DOHH2 (cell line): ENCODE measurements around the gene SLC35B2.

ENCODE experiments used
- H3F3A ChIP-seq: fragments of 200-600 bp; sonication (generic), shearing (Covaris generic); 2 replicates; pipeline ENCODE4 v1.6.0; 2016; ENCODE audit warnings: antibody characterized with exemption, mild to moderate bottlenecking; ENCODE audit not compliant: control insufficient read depth, insufficient read depth
- H3K27ac ChIP-seq: fragments of 200-600 bp; sonication (generic); 2 replicates; pipeline ENCODE4 v1.5.1; 2014; ENCODE audit warnings: low read depth, mild to moderate bottlenecking, low read length, moderate library complexity
- H3K27me3 ChIP-seq: fragments of 200-600 bp; sonication (generic); 2 replicates; pipeline ENCODE4 v1.6.1; 2014; ENCODE audit warnings: mild to moderate bottlenecking, low read length, mixed read lengths; ENCODE audit not compliant: control insufficient read depth
- H3K36me3 ChIP-seq: fragments of 200-600 bp; sonication (generic); 2 replicates; pipeline ENCODE4 v1.6.1; 2014; ENCODE audit warnings: mild to moderate bottlenecking, low read length, moderate library complexity, mixed read lengths; ENCODE audit not compliant: control insufficient read depth
- H3K4me1 ChIP-seq: fragments of 200-600 bp; sonication (generic); 2 replicates; pipeline ENCODE4 v1.6.1; 2014; ENCODE audit warnings: mild to moderate bottlenecking, low read length, mixed read lengths; ENCODE audit not compliant: control insufficient read depth
- H3K4me2 ChIP-seq: fragments of 200-600 bp; sonication (generic); 2 replicates; pipeline ENCODE4 v1.6.0; 2014; ENCODE audit warnings: mild to moderate bottlenecking, low read length, moderate library complexity
- H3K4me3 ChIP-seq: fragments of 200-600 bp; sonication (generic); 2 replicates; pipeline ENCODE4 v1.5.1; 2014; ENCODE audit warnings: mild to moderate bottlenecking, low read length, mixed read lengths
- H3K79me2 ChIP-seq: fragments of 200-600 bp; sonication (generic); 2 replicates; pipeline ENCODE4 v1.6.1; 2014; ENCODE audit warnings: mild to moderate bottlenecking, low read length, mixed read lengths; ENCODE audit not compliant: control insufficient read depth
- H3K9me2 ChIP-seq: fragments of 200-600 bp; sonication (generic); replicated peaks from 2 replicates; pipeline ENCODE4 v1.6.1; 2014; ENCODE audit warnings: mild to moderate bottlenecking, low read length, mixed read lengths; ENCODE audit not compliant: control insufficient read depth
- H3K9me3 ChIP-seq: fragments of 200-600 bp; sonication (generic); 2 replicates; pipeline ENCODE4 v1.6.1; 2014; ENCODE audit warnings: antibody characterized with exemption, low read length, mixed read lengths; ENCODE audit not compliant: control insufficient read depth, insufficient read depth
- H4K20me1 ChIP-seq: fragments of 200-600 bp; sonication (generic); 2 replicates; pipeline ENCODE4 v1.6.0; 2014; ENCODE audit warnings: low read depth, mild to moderate bottlenecking, antibody characterized with exemption, low read length, moderate library complexity; ENCODE audit not compliant: control insufficient read depth, insufficient read depth
- EZH2phosphoT487 ChIP-seq: fragments of 200-600 bp; sonication (generic); IDR thresholded peaks from 2 replicates; pipeline ENCODE4 v1.6.1; 2017; ENCODE audit warnings: borderline replicate concordance, mild to moderate bottlenecking, antibody characterized with exemption, low read length, moderate library complexity, mixed read lengths
- TF ChIP-seq, protein P1 (sequence below): fragments of 200-600 bp; sonication (generic); IDR thresholded peaks from one replicate; pipeline ENCODE4 v1.5.1; 2014; ENCODE audit warnings: antibody characterized with exemption, mild to moderate bottlenecking, low read depth, low read length; ENCODE audit not compliant: poor library complexity, severe bottlenecking

SLC35B2 gene

GRCh38 chr6:44216677-44217331, 40.5 kb downstream of the SLC35B2 start, which contains the start of gene MYMX:
MYMX (plus strand) TSS chr6:44216926; CDS start chr6:44217472, 546 bp downstream.
- H3K79me2 ChIP-seq: no peaks in the 10 kb centered on the region
- no peaks in the 10 kb centered on the region for H3K9me2 ChIP-seq
- no peak within 1 kb of the TSS for H3K4me2 ChIP-seq
- peaks cover 22% of the 10 kb centered on the region for H3F3A ChIP-seq
- H3K9me3 ChIP-seq: no peaks in the 10 kb centered on the region
- no peak for TF ChIP-seq EZH2phosphoT487
- TF ChIP-seq, protein P1, sequence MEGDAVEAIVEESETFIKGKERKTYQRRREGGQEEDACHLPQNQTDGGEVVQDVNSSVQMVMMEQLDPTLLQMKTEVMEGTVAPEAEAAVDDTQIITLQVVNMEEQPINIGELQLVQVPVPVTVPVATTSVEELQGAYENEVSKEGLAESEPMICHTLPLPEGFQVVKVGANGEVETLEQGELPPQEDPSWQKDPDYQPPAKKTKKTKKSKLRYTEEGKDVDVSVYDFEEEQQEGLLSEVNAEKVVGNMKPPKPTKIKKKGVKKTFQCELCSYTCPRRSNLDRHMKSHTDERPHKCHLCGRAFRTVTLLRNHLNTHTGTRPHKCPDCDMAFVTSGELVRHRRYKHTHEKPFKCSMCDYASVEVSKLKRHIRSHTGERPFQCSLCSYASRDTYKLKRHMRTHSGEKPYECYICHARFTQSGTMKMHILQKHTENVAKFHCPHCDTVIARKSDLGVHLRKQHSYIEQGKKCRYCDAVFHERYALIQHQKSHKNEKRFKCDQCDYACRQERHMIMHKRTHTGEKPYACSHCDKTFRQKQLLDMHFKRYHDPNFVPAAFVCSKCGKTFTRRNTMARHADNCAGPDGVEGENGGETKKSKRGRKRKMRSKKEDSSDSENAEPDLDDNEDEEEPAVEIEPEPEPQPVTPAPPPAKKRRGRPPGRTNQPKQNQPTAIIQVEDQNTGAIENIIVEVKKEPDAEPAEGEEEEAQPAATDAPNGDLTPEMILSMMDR: no peak
- H3K36me3 ChIP-seq: no peaks in the 10 kb centered on the region
- H3K27ac ChIP-seq: no peak within 1 kb of the TSS
- H3K4me1 ChIP-seq: peaks cover 46% of the 10 kb centered on the region
- no peak within 1 kb of the TSS for H3K4me3 ChIP-seq
- no peaks in the 10 kb centered on the region for H4K20me1 ChIP-seq
- H3K27me3 ChIP-seq: peaks cover 9% of the 10 kb centered on the region; the same call in 1 of the 2 replicates

DNA sequence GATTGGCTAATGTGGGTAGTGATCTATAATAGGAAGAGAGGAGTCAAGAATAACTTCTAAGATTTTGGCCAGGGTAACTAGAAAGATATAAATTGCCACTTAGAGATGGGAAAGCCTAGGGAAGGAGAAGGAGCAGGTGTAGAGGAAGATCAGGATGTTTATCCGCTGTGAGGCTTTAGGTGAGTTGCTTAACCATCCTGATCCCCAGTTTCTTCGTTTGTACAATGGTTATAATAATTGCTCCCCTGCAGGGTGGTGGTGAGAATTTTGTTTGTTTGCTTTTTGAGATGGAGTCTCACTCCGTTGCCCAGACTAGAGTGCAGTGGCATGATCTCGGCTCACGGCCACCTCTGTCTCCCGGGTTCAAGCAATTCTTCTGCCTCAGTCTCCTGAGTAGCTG, 43.0 kb downstream of the SLC35B2 start:
- Histone ChIP-seq H3F3A (peaks cover 11% of the 10 kb centered on the region), H3K4me3 (no peak overlapping the region), H3K9me3 (no peaks in the 10 kb centered on the region), H3K27ac (no peak overlapping the region), H4K20me1 (no peaks in the 10 kb centered on the region), H3K4me2 (no peak overlapping the region), H3K4me1 (peaks cover 27% of the 10 kb centered on the region), H3K9me2 (no peaks in the 10 kb centered on the region), H3K79me2 (no peaks in the 10 kb centered on the region), H3K27me3 (peaks cover 11% of the 10 kb centered on the region; the same call in 1 of the 2 replicates), H3K36me3 (no peaks in the 10 kb centered on the region)
- TF ChIP-seq EZH2phosphoT487: no peak
- TF ChIP-seq, protein P1: no peak

DNA sequence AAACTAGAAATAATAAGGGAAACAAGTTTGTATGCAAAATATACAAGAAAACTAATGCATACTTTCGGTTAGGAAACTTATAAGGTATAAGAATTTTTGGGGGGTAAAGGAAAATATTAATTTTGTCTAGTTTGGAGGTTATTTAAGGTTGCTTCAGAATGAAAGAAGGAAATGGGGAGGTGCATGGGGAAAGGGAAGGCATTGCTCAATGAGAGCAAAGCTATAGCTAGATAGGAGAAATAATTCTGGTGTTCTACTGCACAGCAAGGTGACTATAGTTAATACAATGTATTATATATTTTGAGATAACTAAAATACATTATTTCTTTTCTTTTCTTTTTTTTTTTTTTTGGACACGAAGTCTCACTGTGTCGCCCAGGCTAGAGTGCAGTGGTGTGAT, 46.0 kb downstream of the SLC35B2 start:
- H3K79me2 ChIP-seq: no peaks in the 10 kb centered on the region

More for the DNA sequence above, 46.0 kb downstream of the SLC35B2 start:
- no peaks in the 10 kb centered on the region for H3K9me3 ChIP-seq
- no peak overlapping the region for H3K27ac ChIP-seq
- no peaks in the 10 kb centered on the region for H3K36me3 ChIP-seq
- peaks cover 18% of the 10 kb centered on the region for H3K27me3 ChIP-seq
- no peaks in the 10 kb centered on the region for H3F3A ChIP-seq
- no peak overlapping the region for H3K4me3 ChIP-seq
- H3K9me2 ChIP-seq: no peaks in the 10 kb centered on the region
- H3K4me2 ChIP-seq: no peak overlapping the region
- TF ChIP-seq EZH2phosphoT487: no peak
- TF ChIP-seq, protein P1: no peak
- no peaks in the 10 kb centered on the region for H3K4me1 ChIP-seq
- H4K20me1 ChIP-seq: no peaks in the 10 kb centered on the region
